AG04449 (cell line): ENCODE measurements around the gene MATN1.

ENCODE experiments used
- CTCF ChIA-PET: fragments of 350-600 bp; formaldehyde crosslinking; extraction: SDS; loops from one replicate; lab custom pipeline; 2021; ENCODE audit warnings: antibody characterized with exemption; lab: Yijun Ruan, JAX
- POLR2A ChIA-PET: fragments of 400-600, 350-600 bp; formaldehyde crosslinking; extraction: SDS; loops from one replicate; lab custom pipeline; 2020; ENCODE audit warnings: antibody characterized with exemption, inconsistent platforms; lab: Yijun Ruan, JAX
- DNase-seq: peaks from one replicate; pipeline ENCODE4 v3.0.0-alpha.2; 2010; ENCODE audit warnings: low read depth, low spot score
- H3K4me3 ChIP-seq: 2 replicates; pipeline ENCODE4 v1.5.1; 2011; ENCODE audit warnings: low read depth, mild to moderate bottlenecking, control low read depth, low read length
- TF ChIP-seq, protein P1 (sequence below): IDR thresholded peaks from one replicate; pipeline ENCODE4 v1.5.1; 2011; ENCODE audit warnings: mild to moderate bottlenecking, moderate library complexity, low read length, control low read depth, inconsistent platforms; ENCODE audit not compliant: insufficient read depth; ENCODE audit errors: missing control alignments

Gene MATN1

DNA sequence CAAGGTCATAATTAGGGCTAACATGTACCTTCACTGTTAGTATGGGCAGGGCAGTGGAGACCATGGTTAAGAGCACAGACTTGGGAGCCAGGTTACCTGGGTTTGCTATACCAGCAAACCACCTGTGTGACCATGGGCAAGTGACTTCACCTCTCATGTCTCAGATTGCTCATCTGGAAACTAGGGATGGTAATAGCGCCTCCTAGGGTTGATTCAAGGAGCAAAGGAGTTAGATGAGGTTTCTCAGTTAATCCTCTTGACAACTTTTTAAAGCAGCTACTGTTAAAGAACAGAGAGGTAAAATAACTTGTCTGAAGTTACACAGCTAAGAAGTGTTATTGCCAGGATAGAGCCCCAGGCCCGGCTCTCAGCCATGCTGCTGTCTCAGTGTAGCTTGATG is 790 bp upstream of the MATN1 start:
- TF ChIP-seq, protein P1, sequence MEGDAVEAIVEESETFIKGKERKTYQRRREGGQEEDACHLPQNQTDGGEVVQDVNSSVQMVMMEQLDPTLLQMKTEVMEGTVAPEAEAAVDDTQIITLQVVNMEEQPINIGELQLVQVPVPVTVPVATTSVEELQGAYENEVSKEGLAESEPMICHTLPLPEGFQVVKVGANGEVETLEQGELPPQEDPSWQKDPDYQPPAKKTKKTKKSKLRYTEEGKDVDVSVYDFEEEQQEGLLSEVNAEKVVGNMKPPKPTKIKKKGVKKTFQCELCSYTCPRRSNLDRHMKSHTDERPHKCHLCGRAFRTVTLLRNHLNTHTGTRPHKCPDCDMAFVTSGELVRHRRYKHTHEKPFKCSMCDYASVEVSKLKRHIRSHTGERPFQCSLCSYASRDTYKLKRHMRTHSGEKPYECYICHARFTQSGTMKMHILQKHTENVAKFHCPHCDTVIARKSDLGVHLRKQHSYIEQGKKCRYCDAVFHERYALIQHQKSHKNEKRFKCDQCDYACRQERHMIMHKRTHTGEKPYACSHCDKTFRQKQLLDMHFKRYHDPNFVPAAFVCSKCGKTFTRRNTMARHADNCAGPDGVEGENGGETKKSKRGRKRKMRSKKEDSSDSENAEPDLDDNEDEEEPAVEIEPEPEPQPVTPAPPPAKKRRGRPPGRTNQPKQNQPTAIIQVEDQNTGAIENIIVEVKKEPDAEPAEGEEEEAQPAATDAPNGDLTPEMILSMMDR: peak; percentile 2
- POLR2A ChIA-PET: no interaction called here

DNA sequence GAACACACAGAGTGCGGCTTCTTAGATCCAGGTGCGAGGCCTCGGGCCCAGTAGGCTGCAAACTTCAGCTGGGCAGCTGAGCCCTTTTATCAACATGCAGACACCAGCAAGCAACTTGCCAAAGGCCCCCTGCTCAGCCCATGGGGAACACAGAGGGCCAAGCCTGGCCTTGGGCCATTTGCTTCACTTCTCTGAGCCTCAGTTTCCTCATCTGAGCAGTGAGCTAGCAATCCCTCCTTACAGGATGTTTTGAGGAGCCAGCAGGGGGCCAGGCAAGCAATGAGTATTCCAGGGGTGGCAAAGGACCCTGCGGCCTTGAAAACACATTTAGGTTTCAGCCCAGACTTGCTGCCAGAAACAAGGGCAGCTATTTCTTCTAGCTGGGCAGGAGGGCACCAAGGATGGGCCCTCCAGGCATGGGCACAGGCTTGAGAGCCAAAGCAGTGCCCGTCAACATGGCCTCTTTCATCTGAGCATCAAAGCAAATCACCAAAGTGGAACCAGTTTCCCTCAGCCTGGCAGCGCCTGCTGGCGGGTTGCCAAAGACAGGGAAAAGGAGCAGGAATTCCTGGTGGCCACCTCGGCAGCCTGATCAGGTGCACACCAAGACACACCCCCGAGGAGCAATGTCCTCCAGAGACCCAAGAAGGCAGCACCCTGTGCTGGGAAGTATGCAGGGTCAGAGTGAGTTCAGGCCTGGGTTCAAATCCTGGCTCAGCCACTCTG is 1.4 kb downstream of the MATN1 start:
- DNase-seq: no peak
- POLR2A ChIA-PET: no interaction called here
- CTCF ChIA-PET: interaction anchor here (0.7 to 19.4 kb wide), 9 partner anchors 8 to 207 kb away, joined by 3 to 943 read pairs (median 56); partner anchors contain the start of genes LAPTM5 and SDC3
- TF ChIP-seq, protein P1: no peak
- no peak overlapping the region for H3K4me3 ChIP-seq

More for the DNA sequence above, 790 bp upstream of the MATN1 start:
- no peak overlapping the region for H3K4me3 ChIP-seq
- CTCF ChIA-PET: interaction anchor here (1.3 to 19.4 kb wide), 10 partner anchors 9 to 188 kb away, joined by 3 to 943 read pairs (median 7); no protein-coding TSS in a partner anchor
- no peak for DNase-seq

DNA sequence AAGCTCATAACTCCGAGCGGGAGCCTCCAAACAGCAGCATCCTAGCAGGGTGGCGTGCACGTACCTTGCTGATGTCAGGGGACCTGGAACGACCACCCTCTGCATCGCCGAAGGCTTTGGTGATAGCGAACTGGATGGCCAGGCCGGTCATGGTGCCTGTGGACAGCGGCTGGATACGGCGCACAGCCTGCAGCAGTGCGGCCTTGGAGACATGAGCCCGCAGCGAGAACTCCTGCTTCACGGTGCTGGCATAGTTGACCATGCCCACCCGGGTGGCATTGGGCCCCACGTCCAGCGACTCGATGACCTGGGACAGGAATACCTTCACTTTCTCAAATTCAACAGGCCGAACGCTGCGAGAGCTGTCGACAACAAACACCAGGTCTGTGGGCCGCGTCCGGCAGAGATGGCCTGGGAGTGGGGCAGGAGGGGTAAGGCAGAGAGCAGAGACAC is 2.0 kb downstream of the MATN1 start:
- H3K4me3 ChIP-seq: no peak overlapping the region
- CTCF ChIA-PET: interaction anchor here (0.8 to 19.4 kb wide), 13 partner anchors 9 to 208 kb away, joined by 3 to 943 read pairs (median 24); partner anchors contain the start of genes LAPTM5 and SDC3
- no peak for DNase-seq
- POLR2A ChIA-PET: no interaction called here
- TF ChIP-seq, protein P1: no peak

DNA sequence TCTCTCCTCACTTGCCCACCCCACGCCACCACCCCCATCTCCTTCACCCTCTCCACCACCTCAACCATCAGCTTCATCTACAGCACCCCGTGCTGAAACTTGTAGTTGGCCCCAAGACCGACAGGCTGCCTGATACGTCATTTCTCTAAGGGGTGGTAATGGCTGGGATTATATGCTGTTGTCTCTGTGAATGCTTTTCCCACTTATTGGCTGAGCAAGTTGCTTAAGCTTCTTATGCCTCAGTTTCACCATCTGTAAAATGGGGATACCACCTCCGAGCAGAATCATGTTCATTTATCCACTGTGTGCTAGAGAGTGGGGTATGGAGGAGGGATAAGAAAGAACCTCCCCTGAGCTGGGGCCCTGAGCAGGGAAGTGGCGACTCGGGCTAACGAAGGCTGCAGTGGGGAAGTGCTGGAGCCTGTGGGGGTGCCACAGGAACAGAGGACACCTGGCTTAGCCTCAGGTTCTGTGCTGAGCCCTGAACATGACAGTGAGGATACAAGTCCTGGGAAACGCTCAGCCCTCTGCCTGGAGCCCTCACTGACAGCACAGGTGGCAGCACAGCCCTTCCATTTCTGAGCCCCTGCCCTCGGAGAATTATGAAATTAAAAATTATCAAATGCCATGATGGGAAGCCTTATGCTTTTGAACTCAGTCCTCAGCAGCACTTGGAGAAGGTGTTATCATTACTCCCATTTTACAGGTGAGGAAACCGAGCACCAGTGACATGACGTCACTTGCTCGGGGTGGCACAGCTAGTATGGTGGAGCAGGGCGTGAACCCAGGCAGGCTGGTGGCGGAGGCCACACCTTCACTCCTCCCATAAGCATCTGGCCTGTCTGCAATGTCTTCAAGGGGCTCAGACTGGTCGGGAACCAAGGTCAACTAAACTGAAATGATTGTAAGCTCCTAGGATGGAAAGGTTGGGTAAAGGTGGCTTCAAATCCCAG is 2.8 kb downstream of the MATN1 start:
- DNase-seq: no peak
- POLR2A ChIA-PET: no interaction called here
- no peak overlapping the region for H3K4me3 ChIP-seq
- TF ChIP-seq, protein P1: no peak
- CTCF ChIA-PET: interaction anchor here (0.6 to 19.4 kb wide), 28 partner anchors 10 to 1110 kb away, joined by 3 to 943 read pairs (median 6); partner anchors contain the start of genes LAPTM5 and SDC3

DNA sequence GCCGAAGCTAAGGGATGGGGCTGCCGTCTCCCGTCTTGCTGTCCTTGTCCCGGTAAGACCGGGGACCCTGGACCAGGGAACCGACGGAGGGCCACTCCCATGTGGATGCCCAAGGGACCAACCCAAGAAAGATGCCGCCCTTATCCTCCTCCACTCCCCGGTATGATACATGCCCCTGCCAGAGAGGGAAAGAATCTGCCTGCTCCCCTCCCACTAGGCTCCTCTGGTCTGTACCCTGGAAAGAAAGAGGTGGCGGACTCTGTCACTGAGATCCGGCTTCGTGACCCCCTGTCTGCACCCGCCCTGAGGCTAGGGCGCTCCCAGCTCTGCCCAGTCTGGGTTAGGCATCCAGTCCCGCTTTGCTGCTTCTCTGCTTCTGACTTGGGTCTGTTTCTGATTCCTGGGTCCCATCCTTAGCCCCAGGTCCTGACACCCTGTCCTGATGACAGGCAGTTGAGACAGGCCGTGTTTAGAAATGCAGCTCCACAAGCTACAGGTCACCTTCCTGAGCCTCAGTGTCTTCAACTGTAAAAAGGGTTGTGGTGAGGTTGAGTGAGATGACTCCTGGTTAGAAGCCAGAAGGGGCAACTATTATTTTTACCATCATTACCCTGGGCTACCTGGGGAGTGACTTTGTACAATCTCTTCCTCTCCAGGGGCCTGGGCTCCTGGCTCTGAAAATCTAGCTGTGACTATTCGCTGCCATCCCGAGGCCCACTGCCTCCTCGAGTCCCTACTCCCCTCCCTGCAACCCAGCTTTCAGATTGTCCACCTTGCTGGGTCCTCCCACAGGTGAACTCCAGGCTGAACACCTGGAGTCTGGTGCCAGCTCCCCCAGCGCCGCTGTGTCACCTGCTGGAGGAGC is 3.7 kb downstream of the MATN1 start:
- ChIA-PET POLR2A (interaction anchor here (1.3 kb wide), 2 partner anchors 53 to 60 kb away, joined by 4 to 13 read pairs; no protein-coding TSS in a partner anchor), CTCF (interaction anchor here (0.6 to 19.4 kb wide), 39 partner anchors 11 to 1490 kb away, joined by 3 to 943 read pairs (median 5); partner anchors contain the start of genes LAPTM5 and SDC3)
- H3K4me3 ChIP-seq: peak overlapping the region; percentile 69
- no peak for DNase-seq
- TF ChIP-seq, protein P1: no peak
